Transverse colon (tissue), 4 donors: ENCODE data around the gene SUN1. TPM values are rescaled to one million over a fixed set of nuclear protein-coding genes. Genes with fewer than 3 reads are reported as not detected.
"Not testable (repeated sequence)": the region's sequence is repeated elsewhere in the genome, so short reads cannot be mapped to it uniquely, and the experiment has no call there.

ENCODE experiments used
- DNase-seq: peaks from one replicate; pipeline ENCODE4 v3.0.0-alpha.2; 2019
- H3K27ac ChIP-seq, 4 donors: fragments of 200-600 bp; sonication (generic); 2 replicates each; pipeline ENCODE4 v1.5.1; 2016 to 2018; ENCODE audit warnings: inconsistent platforms in 4 of 4
- H3K27me3 ChIP-seq: fragments of 200-600 bp; sonication (generic); 2 replicates; pipeline ENCODE4 v1.5.1; 2017; ENCODE audit warnings: inconsistent platforms
- H3K36me3 ChIP-seq, 4 donors: fragments of 200-600 bp; sonication (generic); 2 replicates each; pipeline ENCODE4 v1.5.1; 2017 to 2019; ENCODE audit warnings: inconsistent platforms in 4 of 4
- H3K4me1 ChIP-seq, 4 donors: fragments of 200-600 bp; sonication (generic); 2 replicates each; pipeline ENCODE4 v1.5.1; 2017 to 2020; ENCODE audit warnings: inconsistent platforms in 4 of 4
- H3K4me3 ChIP-seq, 4 donors: fragments of 200-600 bp; sonication (generic); 1 replicate in 1 of 4; 2 replicates in 3 of 4; pipeline versions ENCODE4 v1.5.1 to v1.6.1; 2017 to 2019; ENCODE audit warnings: inconsistent platforms in 4 of 4
- H3K9me3 ChIP-seq, 2 donors: fragments of 200-600 bp; sonication (generic); 2 replicates each; pipeline ENCODE4 v1.5.1; 2017 to 2019; ENCODE audit warnings: inconsistent platforms in 2 of 2
- EP300 ChIP-seq: sonication (generic); formaldehyde crosslinking; IDR thresholded peaks from one replicate; pipeline ENCODE4 v1.6.1; 2017; ENCODE audit warnings: antibody characterized with exemption, low read depth
- POLR2A ChIP-seq: fragments of 450-650 bp; IDR thresholded peaks from one replicate; pipeline ENCODE4 v1.6.1; 2016; ENCODE audit warnings: antibody characterized with exemption, mild to moderate bottlenecking, moderate library complexity
- POLR2AphosphoS5 ChIP-seq, 3 donors: sonication (generic); formaldehyde crosslinking; IDR thresholded peaks; one replicate each; pipeline ENCODE4 v1.6.1; 2016; ENCODE audit warnings: antibody characterized with exemption in 3 of 3
- WGBS, 2 donors: methylation state at CpG; one replicate each; pipeline ENCODE4 v1.1.5; 2018; ENCODE audit warnings: low coverage in 1 of 2; 5-methylcytosine and 5-hydroxymethylcytosine counted together
- in situ Hi-C, 4 donors: fragments of 200-750 bp; cut with MboI; loops; one replicate each; pipeline versions ENCODE4 v1.15.0 to v1.15.1; 2017; ENCODE audit warnings: low sequenced_read_pairs in 3 of 4, low pct_ligation_motif_present in 1 of 4, low pct_unique_long_range_greater_than_20kb in 1 of 4
- intact Hi-C: fragments of 100-400 bp; cut with DNase I; formaldehyde crosslinking; loops from one replicate; pipeline ENCODE4 v1.15.1; 2023; ENCODE audit warnings: low total_unique reads
- total RNA-seq, 4 donors: library from RNA; depleted of rRNA; stranded (reverse); fragments of >200 nt; gene quantifications; one replicate each; pipeline ENCODE4 v1.1.0, GENCODE V29; 2016
- TF ChIP-seq, protein P1 (sequence below), 5 experiments: fragments of 200-600 bp in 3 of 5; fragments of 450-650 bp in 2 of 5; sonication (generic) in 3 of 5; IDR thresholded peaks; 1 replicate in 2 of 5; 2 replicates in 3 of 5; pipeline ENCODE4 v1.5.1; 2016 to 2017; ENCODE audit warnings: antibody characterized with exemption in 5 of 5, inconsistent platforms in 3 of 5, mild to moderate bottlenecking in 2 of 5, moderate library complexity in 1 of 5

The SUN1 gene
- total RNA-seq, 4 donors from 2014 or later, result 92.7 to 569 (median 162) TPM

DNA sequence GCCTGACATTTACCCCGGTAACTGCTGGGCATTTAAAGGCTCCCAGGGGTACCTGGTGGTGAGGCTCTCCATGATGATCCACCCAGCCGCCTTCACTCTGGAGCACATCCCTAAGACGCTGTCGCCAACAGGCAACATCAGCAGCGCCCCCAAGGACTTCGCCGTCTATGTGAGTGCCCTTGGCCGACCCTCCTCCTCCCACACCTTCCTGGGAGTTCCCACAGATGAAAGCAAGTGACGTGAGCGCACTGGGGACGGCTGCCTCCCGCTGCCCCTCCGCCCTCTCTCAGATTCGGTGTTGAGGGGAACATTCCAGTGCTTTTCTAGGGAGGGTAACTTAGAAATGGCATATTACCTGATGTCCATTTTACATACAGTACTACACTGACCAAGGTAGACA, 37.1 kb downstream of the SUN1 start:
- Histone ChIP-seq H3K4me3 (no peak overlapping the region), H3K4me1 (peaks cover 23 to 40% (median 25%) of the 10 kb centered on the region in 4 donors), H3K9me3 (no peaks in the 10 kb centered on the region), H3K36me3 (peaks cover 0 to 10% (median 3%) of the 10 kb centered on the region in 4 donors), H3K27me3 (no peaks in the 10 kb centered on the region), H3K27ac (peak overlapping the region; percentile 0 to 59 (median 38))
- no peak for DNase-seq
- intact Hi-C loops (loop anchor here (5.0 kb wide), 1 partner anchor 37 kb away; the partner anchor contains the start of gene SUN1), in situ Hi-C loops (loop anchor here in 1 of 4 donors (10.0 kb wide), 1 partner anchor 75 kb away; no protein-coding TSS in a partner anchor)
- WGBS, 2 donors, result 94% methylated on average over 14 of the region's 14 CpGs; no CpG with 5 or more reads in 1 of the 2 donors
- TF ChIP-seq POLR2A (no peak), EP300 (no peak), POLR2AphosphoS5 (IDR thresholded peaks at IDR 0.05) (no peak)
- TF ChIP-seq, protein P1, sequence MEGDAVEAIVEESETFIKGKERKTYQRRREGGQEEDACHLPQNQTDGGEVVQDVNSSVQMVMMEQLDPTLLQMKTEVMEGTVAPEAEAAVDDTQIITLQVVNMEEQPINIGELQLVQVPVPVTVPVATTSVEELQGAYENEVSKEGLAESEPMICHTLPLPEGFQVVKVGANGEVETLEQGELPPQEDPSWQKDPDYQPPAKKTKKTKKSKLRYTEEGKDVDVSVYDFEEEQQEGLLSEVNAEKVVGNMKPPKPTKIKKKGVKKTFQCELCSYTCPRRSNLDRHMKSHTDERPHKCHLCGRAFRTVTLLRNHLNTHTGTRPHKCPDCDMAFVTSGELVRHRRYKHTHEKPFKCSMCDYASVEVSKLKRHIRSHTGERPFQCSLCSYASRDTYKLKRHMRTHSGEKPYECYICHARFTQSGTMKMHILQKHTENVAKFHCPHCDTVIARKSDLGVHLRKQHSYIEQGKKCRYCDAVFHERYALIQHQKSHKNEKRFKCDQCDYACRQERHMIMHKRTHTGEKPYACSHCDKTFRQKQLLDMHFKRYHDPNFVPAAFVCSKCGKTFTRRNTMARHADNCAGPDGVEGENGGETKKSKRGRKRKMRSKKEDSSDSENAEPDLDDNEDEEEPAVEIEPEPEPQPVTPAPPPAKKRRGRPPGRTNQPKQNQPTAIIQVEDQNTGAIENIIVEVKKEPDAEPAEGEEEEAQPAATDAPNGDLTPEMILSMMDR (IDR thresholded peaks at IDR 0.05), result no peak

DNA sequence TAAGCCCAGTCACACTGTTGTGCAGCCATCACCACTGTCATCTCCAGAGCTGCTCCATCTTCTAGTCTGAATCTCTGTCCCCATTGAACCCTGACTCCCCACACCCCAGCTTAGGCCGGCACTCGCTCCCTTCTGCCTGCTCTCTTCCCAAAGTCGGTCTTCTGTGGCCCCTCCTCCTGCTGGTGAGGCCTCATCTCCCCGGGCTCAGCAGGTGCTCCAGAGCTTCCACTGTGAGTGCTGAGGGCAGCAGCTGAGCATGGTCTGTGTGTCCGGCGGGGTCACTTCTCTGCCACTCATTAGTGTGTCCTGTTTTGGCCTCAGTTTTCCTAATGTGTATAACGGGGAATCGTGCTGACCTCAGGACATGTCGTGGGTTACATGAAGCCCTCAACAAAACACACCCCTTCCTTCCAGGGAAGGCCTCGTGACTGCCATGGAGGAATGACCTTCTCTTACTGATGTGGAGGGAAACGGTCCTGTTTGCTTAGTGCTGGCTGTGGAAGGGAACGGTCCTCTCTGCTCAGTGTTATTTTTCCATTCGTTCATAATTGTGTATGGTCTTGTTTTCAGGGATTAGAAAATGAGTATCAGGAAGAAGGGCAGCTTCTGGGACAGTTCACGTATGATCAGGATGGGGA, 39.7 kb downstream of the SUN1 start:
- TF ChIP-seq POLR2AphosphoS5 (IDR thresholded peaks at IDR 0.05) (no peak), EP300 (no peak), POLR2A (no peak)
- TF ChIP-seq, protein P1 (IDR thresholded peaks at IDR 0.05), result no peak
- WGBS, 2 donors, result 82 to 83% methylated on average over 5 to 14 of the region's 14 CpGs
- no peak overlapping the region for H3K4me3 ChIP-seq
- no peaks in the 10 kb centered on the region for H3K9me3 ChIP-seq
- H3K27ac ChIP-seq, result peak overlapping the region in 3 of 4 donors; percentile 76 to 81 (median 80)
- in situ Hi-C loops, result loop anchor here in 1 of 4 donors (10.0 kb wide), 1 partner anchor 87 kb away; no protein-coding TSS in a partner anchor
- no peak for DNase-seq
- H3K4me1 ChIP-seq, result peaks cover 23 to 47% (median 28%) of the 10 kb centered on the region in 4 donors
- H3K36me3 ChIP-seq, result peaks cover 0 to 7% (median 2%) of the 10 kb centered on the region in 4 donors
- no peaks in the 10 kb centered on the region for H3K27me3 ChIP-seq
- intact Hi-C loops, result loop anchor here (5.0 kb wide), 1 partner anchor 85 kb away; no protein-coding TSS in a partner anchor

DNA sequence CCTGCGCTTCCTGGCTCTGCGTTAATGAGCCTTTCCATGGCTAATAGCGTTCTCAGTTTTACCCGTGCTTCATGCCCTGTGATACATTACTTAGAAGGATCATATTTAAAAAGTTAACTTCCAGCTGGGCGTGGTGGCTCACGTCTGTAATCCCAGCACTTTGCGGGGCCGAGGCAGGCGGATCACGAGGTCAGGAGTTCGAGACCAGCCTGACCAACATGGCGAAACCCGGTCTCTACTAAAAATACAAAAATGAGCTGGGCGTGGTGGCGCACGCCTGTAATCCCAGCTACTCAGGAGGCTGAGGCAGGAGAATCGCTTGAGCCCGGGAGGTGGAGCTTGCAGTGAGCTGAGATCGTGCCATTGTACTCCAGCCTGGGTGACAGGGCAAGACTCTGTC, 40.4 kb downstream of the SUN1 start:
- intact Hi-C loops (loop anchor here (5.0 kb wide), 1 partner anchor 85 kb away; no protein-coding TSS in a partner anchor), in situ Hi-C loops (loop anchor here in 1 of 4 donors (10.0 kb wide), 1 partner anchor 88 kb away; no protein-coding TSS in a partner anchor)
- not testable (repeated sequence) for H3K4me3 ChIP-seq, DNase-seq, H3K36me3 ChIP-seq, H3K9me3 ChIP-seq, H3K27me3 ChIP-seq
- H3K4me1 ChIP-seq, result peaks cover 18 to 42% (median 24%) of the 10 kb centered on the region in 4 donors
- peak overlapping the region; percentile 66 to 81 (median 78) for H3K27ac ChIP-seq
- 87 to 92% methylated on average over 6 to 19 of the region's 19 CpGs for WGBS, 2 donors

DNA sequence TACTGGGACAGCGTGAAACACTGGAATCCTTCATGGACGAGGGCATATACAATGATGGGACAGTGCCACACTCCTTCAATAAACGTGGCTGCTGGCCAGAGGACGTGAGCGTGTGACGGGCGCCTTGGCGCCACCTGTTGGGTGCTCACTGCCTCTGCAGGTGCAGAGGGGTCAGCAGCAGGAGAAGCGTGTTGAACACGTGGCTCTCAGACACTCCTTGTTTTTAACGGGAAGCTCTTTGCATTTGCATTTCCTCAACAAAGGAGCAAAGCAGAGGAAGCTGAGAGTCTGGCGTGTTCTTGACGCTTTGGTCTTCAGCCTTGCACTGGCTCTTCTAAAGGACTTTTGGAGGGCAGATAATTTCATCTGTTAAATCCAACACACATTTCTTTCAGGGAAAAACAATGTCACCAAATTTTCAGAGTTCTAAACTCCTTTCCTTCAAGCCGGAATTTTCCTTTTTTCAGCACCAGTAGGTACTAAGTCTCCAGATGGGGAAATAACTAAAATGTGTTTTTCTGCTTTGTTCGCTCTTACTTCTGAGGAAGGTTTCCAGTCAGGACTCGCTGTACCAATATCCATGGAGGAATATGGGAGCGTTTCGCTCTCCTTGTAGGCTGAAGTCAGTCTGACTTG, 41.2 kb downstream of the SUN1 start:
- WGBS, 2 donors, result 27 to 60% methylated on average over 1 to 18 of the region's 18 CpGs
- H3K4me1 ChIP-seq, result peaks cover 18 to 43% (median 25%) of the 10 kb centered on the region in 4 donors

More for the DNA sequence above, 41.2 kb downstream of the SUN1 start:
- intact Hi-C loops, result loop anchor here (5.0 kb wide), 1 partner anchor 86 kb away; no protein-coding TSS in a partner anchor
- TF ChIP-seq, protein P1 (IDR thresholded peaks at IDR 0.05), result peak; percentile 88 to 98 (median 96)
- TF ChIP-seq POLR2AphosphoS5 (IDR thresholded peaks at IDR 0.05), result peak; percentile 71 to 84 (median 81)
- no peak for TF ChIP-seq EP300
- DNase-seq, result peak; percentile 87
- in situ Hi-C loops, result loop anchor here in 1 of 4 donors (10.0 kb wide), 1 partner anchor 89 kb away; no protein-coding TSS in a partner anchor
- Histone ChIP-seq H3K4me3 (no peak overlapping the region), H3K36me3 (peaks cover 0 to 7% (median 2%) of the 10 kb centered on the region in 4 donors), H3K27ac (peak overlapping the region; percentile 66 to 81 (median 78)), H3K27me3 (no peaks in the 10 kb centered on the region), H3K9me3 (no peaks in the 10 kb centered on the region)
